Measurements from ENCODE around the gene HMOX2.

HMOX2 gene

GRCh38 chr16:4494746-4495490 lies 18.7 kb downstream of the HMOX2 start:
- no peak for DNase-seq (ENCODE audit: extremely low spot score)
- POLR2A ChIA-PET: no interaction called here
- CTCF ChIA-PET: no interaction called here
- no peak for TF ChIP-seq ELF4 (IDR thresholded peaks at IDR 0.05)
- TF ChIP-seq CTBP1 (IDR thresholded peaks at IDR 0.05; ENCODE audit: borderline replicate concordance): no peak
- no peak for TF ChIP-seq SUZ12 (IDR thresholded peaks at IDR 0.05)
- no peak for TF ChIP-seq PKNOX1 (IDR thresholded peaks at IDR 0.05)
- TF ChIP-seq FOXA1 (IDR thresholded peaks at IDR 0.05): no peak
- TF ChIP-seq NFRKB (IDR thresholded peaks at IDR 0.05): no peak
- TF ChIP-seq LEF1 (IDR thresholded peaks at IDR 0.05; ENCODE audit: borderline replicate concordance): no peak
- no peak for TF ChIP-seq L3MBTL2 (conservative IDR thresholded peaks at IDR 0.05)
- no peak for TF ChIP-seq ARNT (IDR thresholded peaks at IDR 0.05)
- TF ChIP-seq FOXK2 (IDR thresholded peaks at IDR 0.05): no peak
- no peak for TF ChIP-seq ZNF384 (IDR thresholded peaks at IDR 0.05)
- TF ChIP-seq SP1 (IDR thresholded peaks at IDR 0.05): no peak
- no peak for TF ChIP-seq TARDBP (IDR thresholded peaks at IDR 0.05)
- TF ChIP-seq HDGF (IDR thresholded peaks at IDR 0.05; ENCODE audit: borderline replicate concordance): no peak
- TF ChIP-seq FOXM1 (IDR thresholded peaks at IDR 0.05; ENCODE audit: borderline replicate concordance): no peak
- TF ChIP-seq BHLHE40 (IDR thresholded peaks at IDR 0.05; ENCODE audit: borderline replicate concordance): no peak

- POLR2A ChIA-PET: no interaction called here
- no peak for TF ChIP-seq L3MBTL2 (conservative IDR thresholded peaks at IDR 0.05)
- TF ChIP-seq FOXA1 (IDR thresholded peaks at IDR 0.05): no peak
- TF ChIP-seq PKNOX1 (IDR thresholded peaks at IDR 0.05): no peak
- no peak for TF ChIP-seq ARNT (IDR thresholded peaks at IDR 0.05)
- no peak for TF ChIP-seq NFRKB (IDR thresholded peaks at IDR 0.05)
- TF ChIP-seq LEF1 (IDR thresholded peaks at IDR 0.05; ENCODE audit: borderline replicate concordance): no peak
- TF ChIP-seq FOXM1 (IDR thresholded peaks at IDR 0.05; ENCODE audit: borderline replicate concordance): no peak
- no peak for TF ChIP-seq TARDBP (IDR thresholded peaks at IDR 0.05)
- no peak for TF ChIP-seq SUZ12 (IDR thresholded peaks at IDR 0.05)
- no peak for TF ChIP-seq ZNF384 (IDR thresholded peaks at IDR 0.05)
- CTCF ChIA-PET: no interaction called here
- no peak for DNase-seq (ENCODE audit: extremely low spot score)
These were observed 19.6 kb downstream of the HMOX2 start for GRCh38 chr16:4495766-4496165.

GRCh38 chr16:4496305-4496704 lies 20.1 kb downstream of the HMOX2 start:
- no peak for TF ChIP-seq LEF1 (IDR thresholded peaks at IDR 0.05; ENCODE audit: borderline replicate concordance)
- TF ChIP-seq ELF4 (IDR thresholded peaks at IDR 0.05): no peak
- TF ChIP-seq CTBP1 (IDR thresholded peaks at IDR 0.05; ENCODE audit: borderline replicate concordance): no peak
- TF ChIP-seq HDGF (IDR thresholded peaks at IDR 0.05; ENCODE audit: borderline replicate concordance): no peak
- no peak for TF ChIP-seq BHLHE40 (IDR thresholded peaks at IDR 0.05; ENCODE audit: borderline replicate concordance)
- no peak for TF ChIP-seq ZNF384 (IDR thresholded peaks at IDR 0.05)
- no peak for TF ChIP-seq SP1 (IDR thresholded peaks at IDR 0.05)
- TF ChIP-seq FOXK2 (IDR thresholded peaks at IDR 0.05): no peak
- no peak for TF ChIP-seq PKNOX1 (IDR thresholded peaks at IDR 0.05)
- TF ChIP-seq L3MBTL2 (conservative IDR thresholded peaks at IDR 0.05): no peak
- no peak for TF ChIP-seq ARNT (IDR thresholded peaks at IDR 0.05)
- TF ChIP-seq TARDBP (IDR thresholded peaks at IDR 0.05): no peak
- no peak for TF ChIP-seq NFRKB (IDR thresholded peaks at IDR 0.05)
- no peak for TF ChIP-seq FOXM1 (IDR thresholded peaks at IDR 0.05; ENCODE audit: borderline replicate concordance)
- TF ChIP-seq SUZ12 (IDR thresholded peaks at IDR 0.05): no peak
- no peak for TF ChIP-seq FOXA1 (IDR thresholded peaks at IDR 0.05)
- DNase-seq (ENCODE audit: extremely low spot score): no peak
- CTCF ChIA-PET: no interaction called here
- POLR2A ChIA-PET: no interaction called here

GRCh38 chr16:4498546-4499195 lies 22.5 kb downstream of the HMOX2 start:
- no peak for DNase-seq (ENCODE audit: extremely low spot score)
- ChIA-PET POLR2A (no interaction called here), CTCF (no interaction called here)
- TF ChIP-seq ELF4 (IDR thresholded peaks at IDR 0.05): no peak
- TF ChIP-seq BHLHE40 (IDR thresholded peaks at IDR 0.05; ENCODE audit: borderline replicate concordance): no peak
- no peak for TF ChIP-seq L3MBTL2 (conservative IDR thresholded peaks at IDR 0.05)
- TF ChIP-seq FOXK2 (IDR thresholded peaks at IDR 0.05): no peak
- TF ChIP-seq HDGF (IDR thresholded peaks at IDR 0.05; ENCODE audit: borderline replicate concordance): no peak
- TF ChIP-seq LEF1 (IDR thresholded peaks at IDR 0.05; ENCODE audit: borderline replicate concordance): no peak

- POLR2A ChIA-PET: no interaction called here
- DNase-seq (ENCODE audit: extremely low spot score): no peak
- no peak for TF ChIP-seq SP1 (IDR thresholded peaks at IDR 0.05)
- no peak for TF ChIP-seq CTBP1 (IDR thresholded peaks at IDR 0.05; ENCODE audit: borderline replicate concordance)
- TF ChIP-seq FOXK2 (IDR thresholded peaks at IDR 0.05): no peak
- no peak for TF ChIP-seq FOXM1 (IDR thresholded peaks at IDR 0.05; ENCODE audit: borderline replicate concordance)
- TF ChIP-seq FOXA1 (IDR thresholded peaks at IDR 0.05): no peak
- no peak for TF ChIP-seq TARDBP (IDR thresholded peaks at IDR 0.05)
- no peak for TF ChIP-seq PKNOX1 (IDR thresholded peaks at IDR 0.05)
- TF ChIP-seq BHLHE40 (IDR thresholded peaks at IDR 0.05; ENCODE audit: borderline replicate concordance): no peak
- no peak for TF ChIP-seq L3MBTL2 (conservative IDR thresholded peaks at IDR 0.05)
- TF ChIP-seq LEF1 (IDR thresholded peaks at IDR 0.05; ENCODE audit: borderline replicate concordance): no peak
- no peak for TF ChIP-seq NFRKB (IDR thresholded peaks at IDR 0.05)
- TF ChIP-seq HDGF (IDR thresholded peaks at IDR 0.05; ENCODE audit: borderline replicate concordance): no peak
- TF ChIP-seq ARNT (IDR thresholded peaks at IDR 0.05): no peak
- no peak for TF ChIP-seq SUZ12 (IDR thresholded peaks at IDR 0.05)
- no peak for TF ChIP-seq ZNF384 (IDR thresholded peaks at IDR 0.05)
- no peak for TF ChIP-seq ELF4 (IDR thresholded peaks at IDR 0.05)
- CTCF ChIA-PET: no interaction called here
These were observed 23.0 kb downstream of the HMOX2 start for GRCh38 chr16:4499196-4499555.
